Sigmoid colon (tissue), 7 donors: ENCODE data around the gene AP4B1. TPM values are rescaled to one million over a fixed set of nuclear protein-coding genes. Genes with fewer than 3 reads are reported as not detected.

Source experiments
- DNase-seq: peaks from one replicate; pipeline ENCODE4 v3.0.0-alpha.2; 2019
- H3K27ac ChIP-seq, 4 donors: fragments of 200-600 bp; sonication (generic); one replicate each; pipeline ENCODE4 v1.5.1; 2016 to 2019; ENCODE audit warnings: mild to moderate bottlenecking in 1 of 4
- H3K27me3 ChIP-seq, 3 donors: fragments of 200-600 bp; sonication (generic); one replicate each; pipeline ENCODE4 v1.5.1; 2019; ENCODE audit warnings: mild to moderate bottlenecking in 1 of 3
- H3K36me3 ChIP-seq, 4 donors: fragments of 200-600 bp; sonication (generic); one replicate each; pipeline ENCODE4 v1.5.1; 2016 to 2019
- H3K4me1 ChIP-seq, 4 donors: fragments of 200-600 bp; sonication (generic); one replicate each; pipeline ENCODE4 v1.5.1; 2017 to 2019
- H3K4me3 ChIP-seq, 4 donors: fragments of 200-600 bp; sonication (generic); one replicate each; pipeline ENCODE4 v1.5.1; 2017 to 2019; ENCODE audit warnings: mild to moderate bottlenecking in 2 of 4, moderate library complexity in 1 of 4
- H3K9me3 ChIP-seq, 4 donors: fragments of 200-600 bp in 3 of 4; sonication (generic) in 3 of 4; one replicate each; pipeline versions ENCODE4 v1.5.1 to v1.6.1; 2013 to 2019
- EP300 ChIP-seq, 4 donors: sonication (generic); formaldehyde crosslinking; IDR thresholded peaks; one replicate each; pipeline ENCODE4 v1.6.1; 2017; ENCODE audit warnings: antibody characterized with exemption in 4 of 4
- POLR2A ChIP-seq, 2 donors: fragments of 450-650 bp; IDR thresholded peaks; one replicate each; pipeline ENCODE4 v1.6.1; 2016; ENCODE audit warnings: antibody characterized with exemption in 2 of 2, mild to moderate bottlenecking in 2 of 2, moderate library complexity in 2 of 2
- POLR2AphosphoS5 ChIP-seq, 4 donors: sonication (generic); formaldehyde crosslinking; IDR thresholded peaks; one replicate each; pipeline ENCODE4 v1.6.1; 2017; ENCODE audit warnings: antibody characterized with exemption in 4 of 4
- WGBS, 2 donors: extraction: QIAGEN DNeasy Blood & Tissue Kit; methylation state at CpG; one replicate each; pipeline ENCODE4 v1.1.7; 2013; 5-methylcytosine and 5-hydroxymethylcytosine counted together
- intact Hi-C: fragments of 100-400 bp; cut with DNase I; formaldehyde crosslinking; loops from one replicate; pipeline ENCODE4 v1.15.1; 2023
- polyA plus RNA-seq, 3 donors: library from polyadenylated mRNA; stranded (reverse); fragments of 200-250 nt; gene quantifications; one replicate each; pipeline ENCODE4 v1.2.3, GENCODE V29; 2013
- total RNA-seq, 4 donors: library from RNA; depleted of rRNA; stranded (reverse); fragments of >200 nt; gene quantifications; one replicate each; pipeline ENCODE4 v1.1.0, GENCODE V29; 2016
- TF ChIP-seq, protein P1 (sequence below), 4 experiments: fragments of 450-650 bp in 3 of 4; fragments of 200-600 bp in 1 of 4; IDR thresholded peaks; one replicate each; pipeline ENCODE4 v1.5.1; 2016 to 2019; ENCODE audit warnings: antibody characterized with exemption in 4 of 4, mild to moderate bottlenecking in 3 of 4, moderate library complexity in 2 of 4
- donor health status: healthy with polysubstance abuse.
- donor health status: Bipolar disorder and iron deficiency.
- donor health status: healthy.

AP4B1 gene
- total and polyA plus RNA-seq, 7 donors: 4.8 to 21.3 (median 8.0) TPM

DNA sequence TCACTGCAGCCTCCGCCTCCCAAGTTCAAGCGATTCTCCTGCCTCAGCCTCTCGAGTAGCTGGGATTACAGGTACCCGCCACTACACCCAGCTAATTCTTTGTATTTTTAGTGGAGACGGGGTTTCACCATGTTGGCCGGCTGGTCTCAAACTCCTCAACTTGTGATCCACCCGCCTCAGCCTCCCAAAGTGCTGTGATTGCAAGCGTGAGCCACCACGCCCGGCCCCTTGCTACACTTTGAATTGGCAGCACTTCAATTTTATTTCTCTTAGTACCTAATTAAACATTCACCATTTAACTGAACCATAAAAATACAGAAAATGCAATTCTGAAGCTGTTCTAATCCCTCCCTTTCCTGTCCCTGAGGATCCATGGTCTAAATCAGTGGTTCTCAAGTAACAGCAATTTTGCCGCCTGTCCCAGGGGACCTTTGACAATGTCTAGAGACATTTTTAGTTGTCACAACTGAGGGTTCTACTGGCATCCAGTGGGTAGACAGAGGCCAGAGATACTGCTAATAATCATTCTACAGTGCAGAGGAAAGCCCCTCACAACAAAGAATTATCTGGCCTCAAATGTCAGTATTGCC lies 12.9 kb downstream of the AP4B1 start:
- H3K27ac ChIP-seq: no peak overlapping the region
- H3K4me3 ChIP-seq: no peak overlapping the region
- TF ChIP-seq POLR2AphosphoS5 (IDR thresholded peaks at IDR 0.05) (no peak), POLR2A (IDR thresholded peaks at IDR 0.05) (no peak), EP300 (IDR thresholded peaks at IDR 0.05) (no peak)
- TF ChIP-seq, protein P1, sequence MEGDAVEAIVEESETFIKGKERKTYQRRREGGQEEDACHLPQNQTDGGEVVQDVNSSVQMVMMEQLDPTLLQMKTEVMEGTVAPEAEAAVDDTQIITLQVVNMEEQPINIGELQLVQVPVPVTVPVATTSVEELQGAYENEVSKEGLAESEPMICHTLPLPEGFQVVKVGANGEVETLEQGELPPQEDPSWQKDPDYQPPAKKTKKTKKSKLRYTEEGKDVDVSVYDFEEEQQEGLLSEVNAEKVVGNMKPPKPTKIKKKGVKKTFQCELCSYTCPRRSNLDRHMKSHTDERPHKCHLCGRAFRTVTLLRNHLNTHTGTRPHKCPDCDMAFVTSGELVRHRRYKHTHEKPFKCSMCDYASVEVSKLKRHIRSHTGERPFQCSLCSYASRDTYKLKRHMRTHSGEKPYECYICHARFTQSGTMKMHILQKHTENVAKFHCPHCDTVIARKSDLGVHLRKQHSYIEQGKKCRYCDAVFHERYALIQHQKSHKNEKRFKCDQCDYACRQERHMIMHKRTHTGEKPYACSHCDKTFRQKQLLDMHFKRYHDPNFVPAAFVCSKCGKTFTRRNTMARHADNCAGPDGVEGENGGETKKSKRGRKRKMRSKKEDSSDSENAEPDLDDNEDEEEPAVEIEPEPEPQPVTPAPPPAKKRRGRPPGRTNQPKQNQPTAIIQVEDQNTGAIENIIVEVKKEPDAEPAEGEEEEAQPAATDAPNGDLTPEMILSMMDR (IDR thresholded peaks at IDR 0.05): no peak
- peaks cover 0 to 28% (median 6%) of the 10 kb centered on the region in 4 donors for H3K36me3 ChIP-seq
- 52 to 71% methylated on average over 11 of the region's 11 CpGs for WGBS, 2 donors
- intact Hi-C loops: no loop called here
- DNase-seq: no peak
- H3K27me3 ChIP-seq: no peaks in the 10 kb centered on the region
- no peaks in the 10 kb centered on the region for H3K4me1 ChIP-seq
- H3K9me3 ChIP-seq: no peaks in the 10 kb centered on the region

GRCh38 chr1:113890816-113891215 lies 13.8 kb downstream of the AP4B1 start:
- no peaks in the 10 kb centered on the region for H3K4me1 ChIP-seq
- intact Hi-C loops: no loop called here

GRCh38 chr1:113887402-113888175 lies 17.0 kb downstream of the AP4B1 start, which contains the start of gene BCL2L15:
TSS of gene BCL2L15 (minus strand) at chr1:113887581. CDS start at chr1:113887375, 206 bp downstream.
- intact Hi-C loops: no loop called here
- 16 to 58% methylated on average over 6 of the region's 6 CpGs for WGBS, 2 donors
- no peaks in the 10 kb centered on the region for H3K4me1 ChIP-seq
- H3K4me3 ChIP-seq: no peak within 1 kb of the TSS
- TF ChIP-seq, protein P1 (IDR thresholded peaks at IDR 0.05): no peak
- TF ChIP-seq POLR2AphosphoS5 (IDR thresholded peaks at IDR 0.05): no peak
- no peak for TF ChIP-seq POLR2A (IDR thresholded peaks at IDR 0.05)
- TF ChIP-seq EP300 (IDR thresholded peaks at IDR 0.05): no peak
- H3K9me3 ChIP-seq: no peaks in the 10 kb centered on the region
- DNase-seq: no peak
- no peak within 1 kb of the TSS for H3K27ac ChIP-seq
- H3K36me3 ChIP-seq: no peaks in the 10 kb centered on the region
- H3K27me3 ChIP-seq: no peaks in the 10 kb centered on the region

More at GRCh38 chr1:113890816-113891215, 13.8 kb downstream of the AP4B1 start:
- Histone ChIP-seq H3K4me3 (no peak overlapping the region), H3K27me3 (no peaks in the 10 kb centered on the region), H3K27ac (no peak overlapping the region), H3K36me3 (peaks cover 0 to 19% (median 4%) of the 10 kb centered on the region in 4 donors), H3K9me3 (no peaks in the 10 kb centered on the region)
- TF ChIP-seq POLR2AphosphoS5 (IDR thresholded peaks at IDR 0.05) (no peak), POLR2A (IDR thresholded peaks at IDR 0.05) (no peak), EP300 (IDR thresholded peaks at IDR 0.05) (no peak)
- TF ChIP-seq, protein P1 (IDR thresholded peaks at IDR 0.05): no peak
- 61 to 68% methylated on average over 2 of the region's 2 CpGs for WGBS, 2 donors
- DNase-seq: no peak

GRCh38 chr1:113886417-113887401 lies 17.9 kb downstream of the AP4B1 start:
- TF ChIP-seq EP300 (IDR thresholded peaks at IDR 0.05) (no peak), POLR2AphosphoS5 (IDR thresholded peaks at IDR 0.05) (no peak), POLR2A (IDR thresholded peaks at IDR 0.05) (no peak)
- TF ChIP-seq, protein P1 (IDR thresholded peaks at IDR 0.05): no peak

More at GRCh38 chr1:113886417-113887401, 17.9 kb downstream of the AP4B1 start:
- Histone ChIP-seq H3K4me3 (no peak overlapping the region), H3K27ac (no peak overlapping the region), H3K27me3 (no peaks in the 10 kb centered on the region), H3K36me3 (no peaks in the 10 kb centered on the region), H3K9me3 (no peaks in the 10 kb centered on the region), H3K4me1 (no peaks in the 10 kb centered on the region)
- no peak for DNase-seq
- WGBS, 2 donors: 19 to 71% methylated on average over 17 of the region's 17 CpGs
- intact Hi-C loops: no loop called here
